Psoas muscle (tissue), 8 donors: ENCODE measurements around the gene HAPLN2. TPM values are rescaled to one million over a fixed set of nuclear protein-coding genes. Genes with fewer than 3 reads are reported as not detected.

Experiments
- ATAC-seq, 4 donors: fragments of 200-7000 bp; cut with Tn5 transposase; one replicate each; pipeline ENCODE4 v1.9.1; 2020; ENCODE audit warnings: moderate library complexity in 3 of 4, mild to moderate bottlenecking in 2 of 4
- DNase-seq, 2 donors: peaks; one replicate each; pipeline ENCODE4 v3.0.0-alpha.2; 2020
- H3K27ac ChIP-seq: fragments of 200-600 bp; one replicate; pipeline ENCODE4 v1.8.0; 2022
- H3K27me3 ChIP-seq, 3 donors: fragments of 200-600 bp in 1 of 3; one replicate each; pipeline versions ENCODE4 v1.6.1 to v1.8.0; 2013 to 2022; ENCODE audit warnings: low read length in 2 of 3, mild to moderate bottlenecking in 2 of 3, moderate library complexity in 1 of 3; ENCODE audit not compliant: insufficient read depth in 3 of 3
- H3K36me3 ChIP-seq, 2 donors: fragments of 200-600 bp in 1 of 2; one replicate each; pipeline versions ENCODE4 v1.6.1 to v1.8.0; 2013 to 2022; ENCODE audit warnings: low read depth in 1 of 2, mild to moderate bottlenecking in 1 of 2, moderate library complexity in 1 of 2; ENCODE audit not compliant: insufficient read depth in 1 of 2
- H3K4me1 ChIP-seq: fragments of 200-600 bp; one replicate; pipeline ENCODE4 v1.8.0; 2022
- H3K4me3 ChIP-seq: fragments of 200-600 bp; one replicate; pipeline ENCODE4 v1.8.0; 2022; ENCODE audit warnings: mild to moderate bottlenecking
- H3K9me3 ChIP-seq: fragments of 200-600 bp; one replicate; pipeline ENCODE4 v1.8.0; 2022
- WGBS, 3 donors: extraction: QIAGEN DNeasy Blood & Tissue Kit; methylation state at CpG; one replicate each; pipeline versions ENCODE4 v1.1.6 to v1.1.7; 2013; 5-methylcytosine and 5-hydroxymethylcytosine counted together
- intact Hi-C, 2 donors: fragments of 100-400 bp; cut with DNase I; formaldehyde crosslinking; loops; one replicate each; pipeline versions ENCODE4 v1.11.0 to v1.14.2; 2022
- polyA plus RNA-seq, 3 donors: library from polyadenylated mRNA; stranded (reverse); fragments of 200-250 nt; gene quantifications; one replicate each; pipeline ENCODE4 v1.2.3, GENCODE V29; 2013
- total RNA-seq, 4 donors: library from RNA; stranded (reverse); fragmentation: NEBNext Ultra II Directional in 2 of 4; extraction: Animal tissue kit (Norgen Biotek cat#: 25700) in 2 of 4; gene quantifications; one replicate each; pipeline versions ENCODE4 v1.2.1 to v1.2.4, GENCODE V29; 2021 to 2023
- TF ChIP-seq, protein P1 (sequence below): fragments of 200-600 bp; IDR thresholded peaks from one replicate; pipeline ENCODE4 v1.8.0; 2022; ENCODE audit warnings: antibody characterized with exemption
- donor health status: healthy with polysubstance abuse.
- donor health status: DM: no; HTN: no; CAD: no; lungs with moderate emphysema.
- donor health status: Bipolar disorder and iron deficiency.
- donor health status: healthy.
- donor health status: DM: yes; HTN: yes; CAD: no.
- donor health status: DM: no; HTN: no; CAD: no.
- donor health status: DM: no; HTN: no; CAD: no.
- donor health status: DM: yes; HTN: yes; CAD: no.

Gene HAPLN2
- total and polyA plus RNA-seq, 7 donors, result 0.28 to 2.2 (median 0.61) TPM

DNA sequence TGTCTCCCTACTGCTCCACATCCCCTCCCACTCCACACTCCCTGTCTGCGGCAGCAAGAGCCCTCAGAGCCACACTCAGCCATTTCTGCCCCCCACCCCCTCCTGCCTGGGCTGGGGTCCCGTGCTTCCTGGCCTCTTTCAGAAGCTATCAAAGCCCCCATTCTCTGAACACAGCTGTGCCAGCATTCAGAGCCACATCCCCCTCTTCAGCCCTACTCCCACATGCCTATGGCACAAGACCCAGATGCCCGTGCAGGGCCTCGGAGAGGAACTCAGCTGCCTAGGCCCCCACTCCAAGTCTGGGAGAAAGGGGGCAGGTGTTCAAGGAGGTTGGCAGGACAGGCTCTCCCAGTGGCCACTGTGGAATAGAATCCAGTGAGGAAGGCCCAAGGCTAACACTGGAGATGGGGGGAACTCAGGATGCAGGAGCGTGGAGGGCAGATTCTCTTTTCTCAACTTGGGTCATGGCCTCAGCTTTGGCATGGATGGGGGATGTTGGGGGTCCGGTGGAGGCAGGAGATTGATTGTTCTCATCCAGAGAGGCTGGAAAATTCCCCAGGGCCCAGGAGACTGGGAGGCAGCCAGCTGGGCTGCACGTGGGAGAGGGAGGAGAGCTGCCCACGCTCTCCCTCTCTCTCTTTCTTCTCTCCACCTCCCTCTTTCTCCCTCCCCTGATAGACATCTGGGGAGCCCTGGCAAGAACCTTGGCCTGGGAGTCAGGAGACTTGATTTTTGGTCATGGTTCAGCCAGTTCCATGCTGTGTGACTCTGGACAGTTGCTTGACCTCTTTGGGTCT lies 19.2 kb downstream of the HAPLN2 start:
- WGBS, 3 donors, result 62 to 66% (median 65%) methylated on average over 6 to 8 of the region's 8 CpGs

DNA sequence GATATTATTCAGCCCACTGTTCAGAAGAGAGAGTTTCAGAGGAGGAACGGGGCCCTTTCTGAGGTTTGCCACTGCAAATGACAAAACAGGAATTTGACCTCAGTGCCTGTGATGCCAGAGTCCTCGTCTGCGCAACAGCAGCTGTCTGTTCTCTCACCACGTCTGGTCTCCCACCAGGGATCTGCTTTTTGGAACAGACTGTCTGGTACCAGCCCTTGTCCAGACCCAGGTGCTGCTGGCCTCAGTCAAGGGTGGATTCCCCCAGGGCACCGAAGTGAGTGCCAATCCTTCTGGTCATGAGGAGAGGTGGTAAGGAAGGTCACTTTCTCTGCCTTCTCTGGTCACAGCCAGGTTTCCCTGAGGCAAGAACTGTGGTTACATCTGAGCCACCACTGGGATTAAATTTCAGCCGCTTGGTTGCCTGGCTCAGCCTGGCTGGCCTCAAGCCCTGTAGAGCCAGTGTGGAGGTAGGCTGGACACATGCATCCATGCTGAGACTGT lies 20.4 kb downstream of the HAPLN2 start:
- ATAC-seq, result peak; percentile 84 to 94 (median 89)
- no peaks in the 10 kb centered on the region for H3K36me3 ChIP-seq
- peak overlapping the region; percentile 64 for H3K27ac ChIP-seq
- intact Hi-C loops, result no loop called here
- H3K9me3 ChIP-seq, result no peaks in the 10 kb centered on the region
- TF ChIP-seq, protein P1, sequence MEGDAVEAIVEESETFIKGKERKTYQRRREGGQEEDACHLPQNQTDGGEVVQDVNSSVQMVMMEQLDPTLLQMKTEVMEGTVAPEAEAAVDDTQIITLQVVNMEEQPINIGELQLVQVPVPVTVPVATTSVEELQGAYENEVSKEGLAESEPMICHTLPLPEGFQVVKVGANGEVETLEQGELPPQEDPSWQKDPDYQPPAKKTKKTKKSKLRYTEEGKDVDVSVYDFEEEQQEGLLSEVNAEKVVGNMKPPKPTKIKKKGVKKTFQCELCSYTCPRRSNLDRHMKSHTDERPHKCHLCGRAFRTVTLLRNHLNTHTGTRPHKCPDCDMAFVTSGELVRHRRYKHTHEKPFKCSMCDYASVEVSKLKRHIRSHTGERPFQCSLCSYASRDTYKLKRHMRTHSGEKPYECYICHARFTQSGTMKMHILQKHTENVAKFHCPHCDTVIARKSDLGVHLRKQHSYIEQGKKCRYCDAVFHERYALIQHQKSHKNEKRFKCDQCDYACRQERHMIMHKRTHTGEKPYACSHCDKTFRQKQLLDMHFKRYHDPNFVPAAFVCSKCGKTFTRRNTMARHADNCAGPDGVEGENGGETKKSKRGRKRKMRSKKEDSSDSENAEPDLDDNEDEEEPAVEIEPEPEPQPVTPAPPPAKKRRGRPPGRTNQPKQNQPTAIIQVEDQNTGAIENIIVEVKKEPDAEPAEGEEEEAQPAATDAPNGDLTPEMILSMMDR, result no peak
- WGBS, 3 donors, result 9 to 20% (median 13%) methylated on average over 6 of the region's 6 CpGs
- DNase-seq, result no peak
- peaks cover 0 to 29% (median 10%) of the 10 kb centered on the region in 3 donors for H3K27me3 ChIP-seq
- H3K4me1 ChIP-seq, result peaks cover 33% of the 10 kb centered on the region
- H3K4me3 ChIP-seq, result no peak overlapping the region

More for the DNA sequence above, 19.2 kb downstream of the HAPLN2 start:
- intact Hi-C loops, result no loop called here
- H3K9me3 ChIP-seq, result no peaks in the 10 kb centered on the region
- ATAC-seq (no peak), DNase-seq (no peak)
- H3K27me3 ChIP-seq, result peaks cover 0 to 18% (median 6%) of the 10 kb centered on the region in 3 donors
- H3K4me3 ChIP-seq, result no peak overlapping the region
- peaks cover 33% of the 10 kb centered on the region for H3K4me1 ChIP-seq
- H3K27ac ChIP-seq, result no peak overlapping the region
- TF ChIP-seq, protein P1, result no peak
- H3K36me3 ChIP-seq, result no peaks in the 10 kb centered on the region

DNA sequence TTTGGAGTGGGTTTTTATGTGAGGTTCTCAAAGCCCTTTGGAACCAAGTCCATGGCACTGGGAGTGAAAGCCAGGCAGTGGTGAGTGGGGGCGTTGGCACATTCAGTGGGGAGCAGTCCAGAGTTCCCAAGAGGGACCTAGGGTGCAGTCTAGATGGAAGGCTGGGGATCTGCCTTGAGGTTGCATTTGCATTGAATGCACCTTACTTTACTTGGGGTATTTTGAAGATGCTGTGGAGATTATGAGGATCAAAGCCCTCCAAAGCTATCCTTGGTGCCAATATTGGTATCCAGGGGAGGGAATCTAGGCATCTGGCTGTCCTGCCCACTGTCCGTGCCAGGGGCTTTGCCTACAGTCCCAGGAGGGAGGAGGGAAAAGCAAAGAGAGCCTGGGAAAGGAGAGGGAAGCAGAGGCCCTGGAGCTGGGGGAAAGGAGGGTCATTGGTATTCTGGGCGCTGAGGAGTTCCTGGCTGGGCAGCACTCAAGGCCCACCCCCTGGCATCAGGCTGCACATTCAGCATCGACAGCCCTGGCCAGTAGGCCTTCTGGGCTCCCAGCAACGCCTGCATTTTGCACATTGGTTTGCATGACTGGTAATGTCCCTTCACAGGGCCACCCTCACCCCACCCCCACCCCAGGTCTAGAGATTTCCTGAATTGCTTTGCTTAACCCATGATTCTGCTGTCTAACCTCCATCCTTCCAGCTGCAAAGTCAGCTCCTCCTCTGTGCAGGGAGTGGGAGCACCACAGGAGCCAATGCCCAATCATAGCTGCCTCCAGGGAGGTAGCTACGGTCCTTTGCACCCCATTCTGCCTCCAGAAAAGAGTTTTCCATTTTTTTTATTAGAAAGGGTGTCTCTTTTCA lies 21.9 kb downstream of the HAPLN2 start:
- Histone ChIP-seq H3K36me3 (no peaks in the 10 kb centered on the region), H3K4me3 (peak overlapping the region; percentile 62), H3K9me3 (no peaks in the 10 kb centered on the region), H3K27ac (no peak overlapping the region), H3K4me1 (peaks cover 33% of the 10 kb centered on the region), H3K27me3 (peaks cover 0 to 43% (median 10%) of the 10 kb centered on the region in 3 donors)
- ATAC-seq, result no peak
- TF ChIP-seq, protein P1, result no peak
- 33 to 55% (median 47%) methylated on average over 6 of the region's 6 CpGs for WGBS, 3 donors
- intact Hi-C loops, result no loop called here
- no peak for DNase-seq

DNA sequence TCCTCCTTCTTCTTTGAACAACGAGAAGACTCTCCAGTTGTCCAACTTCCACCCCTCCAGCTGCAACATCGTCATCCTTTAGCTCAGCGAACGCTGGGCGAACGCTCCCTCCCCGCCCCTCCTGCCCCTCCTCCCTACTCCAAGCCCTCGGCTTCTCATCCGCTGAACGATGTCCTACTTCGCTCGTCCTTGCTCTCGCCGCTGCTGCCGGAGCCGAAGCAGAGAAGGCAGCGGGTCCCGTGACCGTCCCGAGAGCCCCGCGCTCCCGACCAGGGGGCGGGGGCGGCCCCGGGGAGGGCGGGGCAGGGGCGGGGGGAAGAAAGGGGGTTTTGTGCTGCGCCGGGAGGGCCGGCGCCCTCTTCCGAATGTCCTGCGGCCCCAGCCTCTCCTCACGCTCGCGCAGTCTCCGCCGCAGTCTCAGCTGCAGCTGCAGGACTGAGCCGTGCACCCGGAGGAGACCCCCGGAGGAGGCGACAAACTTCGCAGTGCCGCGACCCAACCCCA lies 22.6 kb downstream of the HAPLN2 start, which contains the start of gene BCAN:
TSS of gene BCAN (plus strand) at position 357 of the 504 bp plus-strand sequence. CDS start 3,938 bp downstream, outside the sequence.
- peaks cover 0 to 50% (median 14%) of the 10 kb centered on the region in 3 donors for H3K27me3 ChIP-seq
- peak in 1 of 4 donors; percentile 52 for ATAC-seq
- H3K4me3 ChIP-seq, result peak within 1 kb of the TSS; percentile 62
- no peak within 1 kb of the TSS for H3K27ac ChIP-seq
- H3K9me3 ChIP-seq, result no peaks in the 10 kb centered on the region
- intact Hi-C loops, result no loop called here
- H3K4me1 ChIP-seq, result peaks cover 33% of the 10 kb centered on the region
- H3K36me3 ChIP-seq, result no peaks in the 10 kb centered on the region
- WGBS, 3 donors, result 0 to 1% (median 1%) methylated on average over 28 to 46 of the region's 46 CpGs
- DNase-seq, result peak; percentile 33 to 67
- TF ChIP-seq, protein P1, result no peak
